IPS-15b (cell line): Measurements from ENCODE around the gene PDGFB.

Source experiments
- H3K27me3 ChIP-seq: one replicate; pipeline ENCODE4 v1.6.1; 2013; ENCODE audit warnings: low read length; ENCODE audit not compliant: control insufficient read depth, insufficient read depth
- H3K36me3 ChIP-seq: one replicate; pipeline ENCODE4 v1.6.1; 2013; ENCODE audit warnings: low read length; ENCODE audit not compliant: control insufficient read depth, insufficient read depth
- H3K4me1 ChIP-seq: one replicate; pipeline ENCODE4 v1.6.1; 2013; ENCODE audit warnings: mild to moderate bottlenecking, low read length; ENCODE audit not compliant: control insufficient read depth, insufficient read depth
- H3K4me3 ChIP-seq: one replicate; pipeline ENCODE4 v1.5.1; 2013; ENCODE audit warnings: low read depth, low read length
- H3K9ac ChIP-seq: one replicate; pipeline ENCODE4 v1.6.1; 2013; ENCODE audit warnings: low read depth, mild to moderate bottlenecking, low read length
- H3K9me3 ChIP-seq: one replicate; pipeline ENCODE4 v1.6.1; 2013; ENCODE audit warnings: mild to moderate bottlenecking, low read length; ENCODE audit not compliant: control insufficient read depth, insufficient read depth

The PDGFB gene

GRCh38 chr22:39284142-39284980, 39.6 kb upstream of the PDGFB start:
- no peaks in the 10 kb centered on the region for H3K27me3 ChIP-seq
- H3K36me3 ChIP-seq = no peaks in the 10 kb centered on the region
- no peak overlapping the region for H3K4me3 ChIP-seq
- H3K9ac ChIP-seq = no peak overlapping the region
- no peaks in the 10 kb centered on the region for H3K9me3 ChIP-seq
- peaks cover 3% of the 10 kb centered on the region for H3K4me1 ChIP-seq

- Histone ChIP-seq H3K27me3 (no peaks in the 10 kb centered on the region), H3K4me3 (no peak overlapping the region), H3K36me3 (no peaks in the 10 kb centered on the region), H3K4me1 (peaks cover 3% of the 10 kb centered on the region), H3K9me3 (no peaks in the 10 kb centered on the region), H3K9ac (no peak overlapping the region)
Observed at GRCh38 chr22:39283322-39284141, 38.8 kb upstream of the PDGFB start.

DNA sequence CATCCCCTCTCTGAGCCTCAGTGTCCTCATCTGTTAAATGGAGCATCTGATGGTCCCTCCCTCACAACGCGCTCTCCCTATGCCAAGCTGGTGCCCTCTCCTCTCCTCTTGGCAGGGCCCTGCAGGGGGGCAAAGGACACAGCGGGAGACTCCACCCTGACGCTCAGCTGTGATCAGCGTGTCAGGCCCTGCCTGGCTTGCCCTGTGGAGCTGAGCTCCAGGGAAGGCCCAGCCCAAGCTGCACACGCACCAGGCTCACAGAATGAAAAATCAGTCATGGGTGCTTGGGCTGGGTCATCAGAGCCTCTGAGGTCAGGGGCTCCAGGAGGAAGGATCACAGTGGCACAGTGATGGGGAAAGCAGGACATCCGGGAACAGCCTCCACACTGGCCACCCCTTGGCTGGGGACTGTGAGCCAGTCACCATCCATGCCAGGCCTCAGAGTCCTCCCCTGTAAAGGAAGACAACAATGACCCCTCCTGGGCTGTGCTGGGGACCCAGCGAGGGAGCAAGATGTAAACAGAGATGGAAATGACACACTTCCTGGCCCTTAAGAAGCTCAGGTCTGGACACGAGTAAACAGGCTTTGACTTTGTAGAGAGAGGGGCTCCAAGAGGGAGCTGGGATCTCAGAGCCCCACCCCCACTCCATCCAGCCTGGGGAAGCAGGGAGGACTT, 38.0 kb upstream of the PDGFB start:
- no peak overlapping the region for H3K9ac ChIP-seq
- no peaks in the 10 kb centered on the region for H3K27me3 ChIP-seq
- H3K4me1 ChIP-seq = peaks cover 3% of the 10 kb centered on the region

GRCh38 chr22:39281126-39281525, 36.3 kb upstream of the PDGFB start:
- H3K27me3 ChIP-seq = no peaks in the 10 kb centered on the region

More for the DNA sequence above, 38.0 kb upstream of the PDGFB start:
- Histone ChIP-seq H3K4me3 (no peak overlapping the region), H3K36me3 (peaks cover 2% of the 10 kb centered on the region), H3K9me3 (no peaks in the 10 kb centered on the region)

DNA sequence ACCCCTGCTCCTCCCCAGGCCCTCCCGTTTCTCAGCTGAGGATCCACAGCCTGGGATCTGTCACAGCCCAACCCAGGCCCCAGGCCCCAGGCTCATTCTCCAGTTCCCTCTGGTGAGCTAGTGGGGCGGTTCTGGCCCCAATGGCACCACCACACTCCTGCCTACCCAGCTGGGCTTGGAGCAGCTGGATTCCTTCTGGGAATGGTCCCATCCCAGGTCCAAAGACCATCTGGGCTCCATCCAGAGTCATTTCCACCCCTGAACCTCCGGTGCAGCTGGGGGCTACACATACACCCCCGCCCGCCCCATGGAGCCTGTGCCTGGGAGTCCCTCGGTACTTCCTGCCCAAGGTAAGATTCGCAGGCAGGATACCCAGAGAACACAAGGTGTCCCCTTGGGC, 35.5 kb upstream of the PDGFB start:
- Histone ChIP-seq H3K36me3 (peaks cover 2% of the 10 kb centered on the region), H3K4me1 (peaks cover 3% of the 10 kb centered on the region), H3K4me3 (no peak overlapping the region), H3K9me3 (no peaks in the 10 kb centered on the region), H3K27me3 (no peaks in the 10 kb centered on the region), H3K9ac (no peak overlapping the region)

More at GRCh38 chr22:39281126-39281525, 36.3 kb upstream of the PDGFB start:
- Histone ChIP-seq H3K9me3 (no peaks in the 10 kb centered on the region), H3K4me1 (peaks cover 3% of the 10 kb centered on the region), H3K36me3 (peaks cover 2% of the 10 kb centered on the region), H3K9ac (no peak overlapping the region), H3K4me3 (no peak overlapping the region)

- peaks cover 2% of the 10 kb centered on the region for H3K36me3 ChIP-seq
- peaks cover 3% of the 10 kb centered on the region for H3K4me1 ChIP-seq
- H3K4me3 ChIP-seq = no peak overlapping the region
- H3K27me3 ChIP-seq = no peaks in the 10 kb centered on the region
- no peaks in the 10 kb centered on the region for H3K9me3 ChIP-seq
- H3K9ac ChIP-seq = no peak overlapping the region
Observed at GRCh38 chr22:39279170-39279850, 34.5 kb upstream of the PDGFB start.

DNA sequence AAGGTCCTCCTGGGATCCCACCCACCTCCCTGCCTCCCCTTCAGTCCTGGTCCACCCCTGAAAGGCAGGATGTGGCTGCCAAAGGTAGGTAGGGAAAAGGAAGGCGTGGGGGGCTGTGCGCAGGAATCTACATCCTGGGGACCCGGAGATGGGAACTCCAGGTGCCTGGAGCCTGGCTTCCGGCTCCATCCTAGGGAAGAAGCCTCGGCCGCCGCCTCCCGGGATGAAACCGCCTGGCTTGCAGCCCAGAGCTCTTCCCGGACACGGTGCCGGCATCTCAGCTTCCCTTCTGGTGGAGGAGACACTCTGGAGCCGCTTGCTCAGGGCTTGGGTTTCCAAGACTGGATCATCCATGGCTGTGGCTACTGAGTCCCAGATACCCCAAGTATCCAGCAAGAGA, 33.3 kb upstream of the PDGFB start:
- H3K36me3 ChIP-seq = peaks cover 2% of the 10 kb centered on the region
- H3K9ac ChIP-seq = no peak overlapping the region
- no peaks in the 10 kb centered on the region for H3K9me3 ChIP-seq
- H3K4me1 ChIP-seq = peaks cover 3% of the 10 kb centered on the region
- H3K4me3 ChIP-seq = no peak overlapping the region
- H3K27me3 ChIP-seq = no peaks in the 10 kb centered on the region

DNA sequence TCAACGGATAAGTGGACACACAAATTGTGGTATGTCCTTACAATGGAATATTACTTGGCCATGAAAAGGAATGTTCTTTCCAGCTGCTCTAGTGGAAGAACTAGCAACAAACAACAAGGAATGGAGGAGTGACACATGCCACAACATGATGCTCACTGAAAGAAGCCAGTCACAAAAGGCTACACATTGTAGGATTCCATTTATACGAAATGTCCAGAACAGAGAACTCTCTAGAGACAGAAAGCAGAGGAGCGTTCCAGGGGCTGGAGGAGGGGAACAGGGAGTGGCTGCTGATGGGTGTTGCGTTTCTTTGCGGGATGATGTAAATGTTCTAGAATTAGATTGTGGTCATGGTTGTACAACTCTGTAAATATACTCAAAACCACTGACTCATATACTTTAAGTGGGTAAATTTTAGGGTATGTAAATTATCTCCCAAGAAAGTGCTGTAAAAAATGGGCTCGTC, 32.4 kb upstream of the PDGFB start:
- Histone ChIP-seq H3K27me3 (no peaks in the 10 kb centered on the region), H3K9ac (no peak overlapping the region), H3K36me3 (peaks cover 2% of the 10 kb centered on the region), H3K9me3 (no peaks in the 10 kb centered on the region), H3K4me3 (no peak overlapping the region), H3K4me1 (peaks cover 3% of the 10 kb centered on the region)

GRCh38 chr22:39276440-39277141, 31.8 kb upstream of the PDGFB start:
- Histone ChIP-seq H3K4me1 (peaks cover 3% of the 10 kb centered on the region), H3K9ac (no peak overlapping the region), H3K27me3 (no peaks in the 10 kb centered on the region), H3K4me3 (no peak overlapping the region), H3K36me3 (peaks cover 2% of the 10 kb centered on the region), H3K9me3 (no peaks in the 10 kb centered on the region)

DNA sequence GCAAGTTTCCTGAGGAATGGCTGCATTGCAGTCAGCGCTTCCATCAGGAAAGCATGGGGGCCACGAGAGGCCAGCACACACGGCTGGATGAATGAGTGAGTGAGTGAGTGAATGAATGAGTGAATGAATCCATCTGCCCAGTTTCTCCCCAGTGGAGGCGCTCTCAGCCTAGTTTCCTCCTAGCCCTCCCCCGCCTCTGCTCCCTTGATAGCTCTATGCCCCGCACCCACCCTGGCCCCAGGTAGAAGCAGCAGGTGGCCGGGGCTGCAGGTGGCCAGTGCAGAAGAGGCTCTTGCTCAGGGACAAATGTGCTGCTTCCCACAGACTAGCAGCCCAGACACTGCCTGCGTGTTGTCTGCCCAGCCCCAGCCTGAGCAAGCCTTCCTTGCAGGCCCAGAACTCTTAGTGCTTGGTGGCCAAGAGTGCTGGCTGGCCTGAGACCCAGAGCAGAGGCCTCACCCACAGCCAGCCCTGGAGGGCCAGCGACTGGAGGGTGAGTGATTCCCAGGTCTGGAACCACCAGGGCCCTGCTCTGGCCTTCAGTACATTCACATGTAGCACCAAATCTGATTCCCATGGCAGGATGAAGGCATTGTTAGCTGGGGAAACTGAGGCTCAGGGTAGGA, 31.1 kb upstream of the PDGFB start:
- no peak overlapping the region for H3K9ac ChIP-seq
- H3K27me3 ChIP-seq = no peaks in the 10 kb centered on the region
- peaks cover 3% of the 10 kb centered on the region for H3K4me1 ChIP-seq
- H3K36me3 ChIP-seq = peaks cover 2% of the 10 kb centered on the region
- H3K9me3 ChIP-seq = no peaks in the 10 kb centered on the region
- H3K4me3 ChIP-seq = no peak overlapping the region
